PC-9 (cell line): Measurements from ENCODE around the gene ZNF513. TPM values are rescaled to one million over a fixed set of nuclear protein-coding genes. Genes with fewer than 3 reads are reported as not detected.

ENCODE experiments used
- BruUV-seq: library from RNA; stranded (reverse); fragments of 400-500 nt; replicated peaks from 2 replicates; lab custom pipeline; 2021; lab: Mats Ljungman, UMichigan
- CTCF ChIA-PET: fragments of 300-600 bp; sonication (Branson Sonifier 250); formaldehyde crosslinking; loops from one replicate; lab custom pipeline; 2022; ENCODE audit warnings: antibody characterized with exemption; lab: Charles Lee
- POLR2A ChIA-PET: fragments of 300-600 bp; sonication (Branson Sonifier 250); formaldehyde crosslinking; loops from one replicate; lab custom pipeline; 2022; ENCODE audit warnings: antibody characterized with exemption; ENCODE audit not compliant: unreplicated experiment; lab: Charles Lee
- DNase-seq, 2 experiments: peaks; one replicate each; pipeline versions ENCODE4 v3.0.0 to v3.0.0-alpha.2; 2015 to 2022; ENCODE audit warnings: mixed read lengths in 1 of 2
- H2AFZ ChIP-seq: fragments of 200-600 bp; sonication (generic); 2 replicates; pipeline ENCODE4 v1.8.1; 2017; ENCODE audit warnings: antibody characterized with exemption
- H3F3A ChIP-seq: fragments of 200-600 bp; sonication (generic); 2 replicates; pipeline ENCODE4 v1.8.1; 2017; ENCODE audit warnings: antibody characterized with exemption, mild to moderate bottlenecking, low read depth; ENCODE audit not compliant: insufficient read depth
- H3K27ac ChIP-seq: fragments of 200-600 bp; sonication (generic); 2 replicates; pipeline ENCODE4 v1.6.1; 2016; ENCODE audit warnings: mixed run types
- H3K27me3 ChIP-seq: fragments of 200-600 bp; sonication (generic); 2 replicates; pipeline ENCODE4 v1.6.1; 2016; ENCODE audit warnings: low read depth, mixed run types; ENCODE audit not compliant: insufficient read depth
- H3K36me3 ChIP-seq: fragments of 200-600 bp; sonication (generic); 2 replicates; pipeline ENCODE4 v1.6.1; 2016; ENCODE audit warnings: low read depth, mixed run types
- H3K4me1 ChIP-seq: fragments of 200-600 bp; sonication (generic); replicated peaks from 2 replicates; pipeline ENCODE4 v1.6.1; 2016; ENCODE audit warnings: mixed run types; ENCODE audit not compliant: insufficient read depth
- H3K4me2 ChIP-seq: fragments of 200-600 bp; sonication (generic); 2 replicates; pipeline ENCODE4 v1.6.1; 2017; ENCODE audit warnings: mixed run types
- H3K4me3 ChIP-seq: fragments of 200-600 bp; sonication (generic); 2 replicates; pipeline ENCODE4 v1.6.1; 2016; ENCODE audit warnings: mixed run types
- H3K79me2 ChIP-seq: fragments of 200-600 bp; sonication (generic); 2 replicates; pipeline ENCODE4 v1.6.1; 2017; ENCODE audit warnings: low read depth, mixed run types
- H3K9me2 ChIP-seq: fragments of 200-600 bp; sonication (generic); 2 replicates; pipeline ENCODE4 v1.8.1; 2017; ENCODE audit warnings: mild to moderate bottlenecking; ENCODE audit not compliant: insufficient read depth
- H3K9me3 ChIP-seq: fragments of 200-600 bp; sonication (generic); 2 replicates; pipeline ENCODE4 v1.8.1; 2016; ENCODE audit warnings: low read depth; ENCODE audit not compliant: insufficient read depth
- H4K20me1 ChIP-seq: fragments of 200-600 bp; sonication (generic); 2 replicates; pipeline ENCODE4 v1.8.1; 2017; ENCODE audit not compliant: insufficient read depth
- EZH2 ChIP-seq: fragments of 200-600 bp; sonication (generic); IDR thresholded peaks from 2 replicates; pipeline ENCODE4 v1.8.0; 2017; ENCODE audit warnings: antibody characterized with exemption, low read depth
- intact Hi-C: fragments of 100-400 bp; cut with micrococcal nuclease; formaldehyde crosslinking; loops from one replicate; pipeline ENCODE4 v1.10.0; 2022; ENCODE audit not compliant: unreplicated experiment
- total RNA-seq: library from RNA; stranded (reverse); gene quantifications from 2 replicates; pipeline ENCODE4 v1.2.3, GENCODE V29; 2021
- TF ChIP-seq, protein P1 (sequence below): fragments of 200-600 bp; sonication (generic); conservative IDR thresholded peaks from 2 replicates; pipeline ENCODE4 v1.6.1; 2017; ENCODE audit warnings: mixed run types, antibody characterized with exemption, mild to moderate bottlenecking, moderate library complexity

The ZNF513 gene
- total RNA-seq, 1 experiment from 2014 or later: 4.5 TPM

DNA sequence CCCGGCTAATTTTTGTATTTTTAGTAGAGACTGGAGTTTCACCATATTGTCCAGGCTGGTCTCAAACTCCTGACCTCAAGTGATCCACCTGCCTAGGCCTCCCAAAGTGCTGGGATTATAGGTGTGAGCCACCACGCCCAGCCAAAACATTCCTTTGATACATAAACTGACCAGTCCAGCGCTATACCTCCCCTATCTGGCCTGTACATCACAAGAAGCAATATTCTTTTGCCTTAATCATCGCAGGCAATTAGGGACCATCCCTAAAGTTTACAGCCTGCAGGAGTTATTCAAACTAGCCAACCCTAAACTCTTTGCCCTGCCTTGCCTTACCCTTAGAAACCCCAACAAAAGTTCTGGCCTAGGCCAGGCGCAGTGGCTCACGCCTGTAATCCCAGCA lies 35.6 kb upstream of the ZNF513 start:
- TF ChIP-seq, protein P1, sequence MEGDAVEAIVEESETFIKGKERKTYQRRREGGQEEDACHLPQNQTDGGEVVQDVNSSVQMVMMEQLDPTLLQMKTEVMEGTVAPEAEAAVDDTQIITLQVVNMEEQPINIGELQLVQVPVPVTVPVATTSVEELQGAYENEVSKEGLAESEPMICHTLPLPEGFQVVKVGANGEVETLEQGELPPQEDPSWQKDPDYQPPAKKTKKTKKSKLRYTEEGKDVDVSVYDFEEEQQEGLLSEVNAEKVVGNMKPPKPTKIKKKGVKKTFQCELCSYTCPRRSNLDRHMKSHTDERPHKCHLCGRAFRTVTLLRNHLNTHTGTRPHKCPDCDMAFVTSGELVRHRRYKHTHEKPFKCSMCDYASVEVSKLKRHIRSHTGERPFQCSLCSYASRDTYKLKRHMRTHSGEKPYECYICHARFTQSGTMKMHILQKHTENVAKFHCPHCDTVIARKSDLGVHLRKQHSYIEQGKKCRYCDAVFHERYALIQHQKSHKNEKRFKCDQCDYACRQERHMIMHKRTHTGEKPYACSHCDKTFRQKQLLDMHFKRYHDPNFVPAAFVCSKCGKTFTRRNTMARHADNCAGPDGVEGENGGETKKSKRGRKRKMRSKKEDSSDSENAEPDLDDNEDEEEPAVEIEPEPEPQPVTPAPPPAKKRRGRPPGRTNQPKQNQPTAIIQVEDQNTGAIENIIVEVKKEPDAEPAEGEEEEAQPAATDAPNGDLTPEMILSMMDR: no peak
- no peak for TF ChIP-seq EZH2
- no peaks in the 10 kb centered on the region for H3K27me3 ChIP-seq
- no peak overlapping the region for H3K4me3 ChIP-seq
- no TSS peak for BruUV-seq
- intact Hi-C loops: no loop called here
- peaks cover 13% of the 10 kb centered on the region for H3K4me1 ChIP-seq
- no peaks in the 10 kb centered on the region for H3K9me2 ChIP-seq
- no peaks in the 10 kb centered on the region for H3K79me2 ChIP-seq
- no peak overlapping the region for H3K27ac ChIP-seq
- H4K20me1 ChIP-seq: no peaks in the 10 kb centered on the region
- no peak for DNase-seq
- H2AFZ ChIP-seq: no peak overlapping the region
- POLR2A ChIA-PET: no interaction called here
- peaks cover 34% of the 10 kb centered on the region for H3F3A ChIP-seq
- H3K36me3 ChIP-seq: no peaks in the 10 kb centered on the region
- CTCF ChIA-PET: no interaction called here
- H3K9me3 ChIP-seq: no peaks in the 10 kb centered on the region
- H3K4me2 ChIP-seq: no peak overlapping the region

DNA sequence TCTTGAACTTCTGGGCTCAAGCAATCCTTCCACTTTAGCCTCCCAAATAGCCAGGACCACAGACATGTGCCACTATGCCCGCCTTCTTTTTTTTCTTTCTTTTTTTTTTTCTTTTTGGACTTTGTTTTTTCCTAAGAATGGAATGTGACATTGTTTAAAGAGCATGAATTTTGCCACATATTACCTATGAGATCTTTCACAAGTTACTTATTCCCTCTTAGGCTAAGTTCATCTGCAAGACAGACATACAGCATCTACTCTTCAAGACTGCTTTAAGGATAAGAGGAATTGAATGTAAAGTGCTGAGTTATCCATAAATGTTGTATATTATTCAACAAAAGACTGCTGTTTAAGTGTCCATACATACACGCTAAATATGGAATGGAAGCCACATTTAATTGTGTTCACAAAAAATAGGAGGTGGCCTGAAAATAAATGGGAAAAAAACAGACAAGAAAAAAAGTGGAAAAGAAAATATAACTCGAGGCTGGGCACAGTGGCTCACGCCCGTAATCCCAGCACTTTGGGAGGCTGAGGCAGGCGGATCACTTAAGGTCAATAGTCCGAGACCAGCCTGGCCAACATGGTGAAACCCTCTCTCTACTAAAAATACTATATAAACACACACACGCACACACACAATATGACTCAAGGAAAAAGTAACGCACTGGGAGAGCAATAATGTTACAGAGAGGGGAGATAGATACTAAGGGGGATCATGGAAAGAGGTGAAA lies 32.1 kb upstream of the ZNF513 start:
- Histone ChIP-seq H3K4me1 (peaks cover 16% of the 10 kb centered on the region), H3K27ac (no peak overlapping the region), H3K9me2 (no peaks in the 10 kb centered on the region), H3K4me3 (no peak overlapping the region), H3F3A (peaks cover 43% of the 10 kb centered on the region), H4K20me1 (peaks cover 8% of the 10 kb centered on the region), H3K79me2 (peaks cover 17% of the 10 kb centered on the region), H2AFZ (no peak overlapping the region), H3K9me3 (no peaks in the 10 kb centered on the region), H3K36me3 (peaks cover under 1% of the 10 kb centered on the region; the same call in 1 of the 2 replicates), H3K4me2 (no peak overlapping the region), H3K27me3 (no peaks in the 10 kb centered on the region)
- BruUV-seq: no TSS peak
- TF ChIP-seq EZH2: no peak
- TF ChIP-seq, protein P1: no peak
- POLR2A ChIA-PET: no interaction called here
- intact Hi-C loops: no loop called here
- DNase-seq: no peak
- CTCF ChIA-PET: no interaction called here

DNA sequence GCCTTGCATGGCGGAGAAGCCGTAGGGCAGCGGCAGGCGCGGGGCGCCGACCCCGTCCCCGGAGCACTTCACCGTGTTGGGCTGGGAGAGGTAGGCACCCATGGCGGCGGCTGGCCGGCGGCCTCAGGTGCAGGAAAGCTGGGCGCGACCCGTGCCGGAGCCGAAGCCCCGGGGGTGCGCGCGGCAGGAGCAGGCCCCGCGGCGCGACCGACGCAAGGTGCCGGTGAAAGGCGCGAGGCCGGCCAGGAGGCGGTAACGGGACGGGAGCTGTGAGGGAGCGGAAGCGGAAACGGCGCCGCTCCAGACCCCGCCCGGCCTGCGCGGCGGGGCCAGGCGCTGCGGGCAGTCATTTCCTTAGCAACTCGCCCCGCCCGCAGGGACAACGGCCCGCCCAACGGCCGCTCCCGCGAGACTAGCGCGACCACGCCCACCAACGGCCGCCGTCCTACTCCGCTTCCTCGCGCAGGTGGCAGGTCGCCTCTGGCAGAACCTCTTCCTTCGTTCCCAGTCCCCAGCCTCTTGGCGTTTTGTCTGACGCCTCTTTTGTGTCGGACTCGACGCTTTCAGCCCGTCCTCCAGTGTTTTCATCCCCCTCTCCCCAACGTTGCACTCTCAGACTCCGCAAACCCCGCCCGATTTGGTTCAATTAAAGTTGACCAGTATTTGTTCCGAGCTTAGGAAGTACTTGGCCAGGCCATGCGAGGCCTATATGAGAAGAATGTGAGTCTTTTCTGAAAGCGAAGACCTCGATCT lies 29.0 kb upstream of the ZNF513 start, which contains the start of gene PPM1G:
TSS of gene PPM1G (minus strand) at position 271 of the 753 bp plus-strand sequence. CDS start at position 102, 169 bp downstream.
- Histone ChIP-seq H3K9me3 (no peaks in the 10 kb centered on the region), H3K27me3 (no peaks in the 10 kb centered on the region), H3K4me1 (peaks cover 28% of the 10 kb centered on the region), H3F3A (peaks cover 43% of the 10 kb centered on the region), H3K36me3 (peaks cover 12% of the 10 kb centered on the region; the same call in 1 of the 2 replicates), H3K9me2 (no peaks in the 10 kb centered on the region), H3K4me2 (peak within 1 kb of the TSS; percentile 98), H2AFZ (peak within 1 kb of the TSS; percentile 93), H3K79me2 (peaks cover 48% of the 10 kb centered on the region), H4K20me1 (peaks cover 37% of the 10 kb centered on the region), H3K27ac (peak within 1 kb of the TSS; percentile 80), H3K4me3 (peak within 1 kb of the TSS; percentile 97)
- POLR2A ChIA-PET: interaction anchor here (0.6 to 1.0 kb wide), 4 partner anchors 33 to 1346 kb away, joined by 3 to 7 read pairs (median 3); no protein-coding TSS in a partner anchor
- no peak for TF ChIP-seq EZH2
- TF ChIP-seq, protein P1: no peak
- intact Hi-C loops: loop anchor here (1.0 to 5.0 kb wide), 2 partner anchors 19 to 218 kb away; partner anchors contain the start of genes CCDC121, GPN1 and NRBP1
- BruUV-seq: no TSS peak
- peak; percentile 86 to 97 for DNase-seq
- CTCF ChIA-PET: no interaction called here
